Cardiac fibroblast (primary cell): ENCODE results near the gene GATC.
A peak's percentile ranks its signal among the peaks of the same experiment; 100 is the strongest.

Experiments used
- DNase-seq, 2 donors: peaks; one replicate each; pipeline versions ENCODE4 v3.0.0 to v3.0.0-alpha.2; 2010; ENCODE audit warnings: low read depth in 2 of 2
- H3K4me3 ChIP-seq, 2 donors: replicated peaks in 1 of 2; 1 replicate in 1 of 2; 2 replicates in 1 of 2; pipeline ENCODE4 v1.5.1; 2011; ENCODE audit warnings: low read depth in 2 of 2, low read length in 2 of 2, mild to moderate bottlenecking in 2 of 2, moderate library complexity in 1 of 2
- CTCF ChIP-seq: IDR thresholded peaks from one replicate; pipeline ENCODE4 v1.5.1; 2011; ENCODE audit warnings: low read depth, mild to moderate bottlenecking, low read length, inconsistent platforms

Gene GATC

GRCh38 chr12:120488057-120488640, 41.9 kb downstream of the GATC start:
- H3K4me3 ChIP-seq = no peak overlapping the region
- no peak for TF ChIP-seq CTCF
- no peak for DNase-seq

GRCh38 chr12:120489018-120489417, 42.8 kb downstream of the GATC start:
- DNase-seq = no peak
- H3K4me3 ChIP-seq = no peak overlapping the region
- TF ChIP-seq CTCF = no peak

GRCh38 chr12:120490325-120490724, 44.1 kb downstream of the GATC start:
- no peak overlapping the region for H3K4me3 ChIP-seq
- no peak for TF ChIP-seq CTCF
- no peak for DNase-seq

DNA sequence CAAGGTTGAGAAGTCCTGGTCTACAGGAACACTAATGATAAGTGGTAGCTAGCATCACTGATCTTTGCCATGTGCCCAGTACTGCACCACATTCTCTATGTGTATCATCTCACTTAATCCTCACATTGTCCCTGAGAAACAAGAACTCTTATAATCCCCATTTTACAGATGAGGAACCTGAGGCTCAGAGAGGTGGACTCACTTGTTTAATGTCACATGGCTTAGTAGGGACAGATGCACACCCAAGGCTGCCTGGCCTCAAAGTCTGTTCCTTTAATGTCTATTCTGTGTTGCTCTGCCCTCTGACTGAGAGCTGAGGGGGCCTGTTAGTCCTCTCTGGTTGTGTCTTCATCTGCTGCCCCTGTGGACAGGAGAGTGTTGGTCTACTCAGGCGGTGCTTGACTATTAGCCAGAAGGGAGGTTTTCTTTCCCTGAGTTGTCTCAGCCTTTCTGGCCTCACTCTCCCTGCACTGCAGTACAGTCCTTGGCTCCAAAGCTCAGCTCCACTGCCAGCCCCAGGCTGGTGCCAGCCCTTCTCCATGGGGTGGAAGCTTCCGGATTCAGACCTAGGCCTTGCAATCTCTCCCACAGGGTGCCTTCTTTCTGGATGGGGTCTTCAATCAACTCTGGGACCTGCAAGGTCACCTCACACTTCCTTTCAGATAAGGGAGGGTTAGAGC, 44.7 kb downstream of the GATC start:
- H3K4me3 ChIP-seq = no peak overlapping the region
- no peak for DNase-seq
- TF ChIP-seq CTCF = no peak

- no peak for DNase-seq
- no peak for TF ChIP-seq CTCF
Observed at GRCh38 chr12:120495186-120495730, 49.0 kb downstream of the GATC start.

DNA sequence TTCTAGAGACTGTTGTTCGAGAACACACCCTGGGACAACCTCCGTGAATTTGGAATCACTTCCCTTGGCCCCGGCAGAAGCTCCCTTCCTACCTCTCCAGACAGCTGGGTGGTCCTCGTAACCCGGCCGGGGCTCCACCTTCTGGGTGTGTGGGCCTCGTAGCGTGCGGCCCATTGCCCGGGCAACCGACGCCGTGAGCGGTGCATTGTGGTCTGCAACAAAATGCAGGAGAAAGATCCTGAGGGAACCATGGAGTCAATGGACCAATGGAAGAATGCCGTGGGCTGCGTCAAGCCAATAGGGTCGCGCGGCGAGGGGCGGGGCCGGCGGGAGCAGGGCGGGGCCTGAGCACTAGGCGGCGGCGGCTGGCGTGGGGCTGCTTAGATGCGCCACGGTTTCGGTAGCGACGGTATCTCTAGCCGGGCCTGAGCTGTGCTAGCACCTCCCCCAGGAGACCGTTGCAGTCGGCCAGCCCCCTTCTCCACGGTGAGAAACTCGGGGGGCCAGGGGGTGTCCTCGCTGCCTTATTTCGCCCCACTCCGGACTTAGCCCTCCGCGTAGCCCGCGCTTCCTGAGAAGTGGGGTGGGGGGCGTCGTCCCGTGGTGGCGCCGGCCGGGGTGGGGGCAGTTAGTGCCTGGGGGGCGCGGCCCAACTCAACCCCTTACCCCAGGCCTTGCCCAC, 49.6 kb downstream of the GATC start, which contains the start of gene DYNLL1:
Gene DYNLL1 (plus strand): TSS at position 383 of the 682 bp plus-strand sequence. CDS start 309 bp downstream, outside the sequence.
- H3K4me3 ChIP-seq = peak within 1 kb of the TSS; percentile 89 to 94
- peak; percentile 97 for DNase-seq
- no peak for TF ChIP-seq CTCF

More at GRCh38 chr12:120495186-120495730, 49.0 kb downstream of the GATC start:
- peak overlapping the region; percentile 66 to 94 for H3K4me3 ChIP-seq
